Body of pancreas (tissue), 4 donors: ENCODE measurements around the gene CAPN10. TPM values are rescaled to one million over a fixed set of nuclear protein-coding genes. Genes with fewer than 3 reads are reported as not detected.
A peak's percentile ranks its signal among the peaks of the same experiment; 100 is the strongest.

Experiments used
- ATAC-seq: fragments of 150-250 bp; one replicate; pipeline ENCODE4 v1.9.1; 2016
- DNase-seq, 4 donors: peaks; one replicate each; pipeline ENCODE4 v3.0.0-alpha.2; 2019
- H3K27ac ChIP-seq, 4 donors: fragments of 200-600 bp; sonication (generic); 1 replicate in 3 of 4; 2 replicates in 1 of 4; pipeline versions ENCODE4 v1.5.1 to v1.6.1; 2016 to 2019; ENCODE audit warnings: mild to moderate bottlenecking in 1 of 4, mixed read lengths in 1 of 4, moderate library complexity in 1 of 4
- H3K27me3 ChIP-seq, 2 donors: fragments of 200-600 bp; sonication (generic); one replicate each; pipeline ENCODE4 v1.6.0; 2016; ENCODE audit warnings: mild to moderate bottlenecking in 1 of 2
- H3K36me3 ChIP-seq, 2 donors: fragments of 200-600 bp; sonication (generic); replicated peaks in 1 of 2; 2 replicates each; pipeline ENCODE4 v1.5.1; 2016; ENCODE audit warnings: low read depth in 2 of 2; ENCODE audit not compliant: insufficient read depth in 1 of 2
- H3K4me1 ChIP-seq: fragments of 200-600 bp; sonication (generic); one replicate; pipeline ENCODE4 v1.6.0; 2016
- H3K4me3 ChIP-seq, 2 donors: fragments of 200-600 bp; sonication (generic); 1 replicate in 1 of 2; 2 replicates in 1 of 2; pipeline ENCODE4 v1.5.1; 2016 to 2019
- H3K9me3 ChIP-seq, 3 donors: fragments of 200-600 bp; sonication (generic); 1 replicate in 2 of 3; 2 replicates in 1 of 3; pipeline ENCODE4 v1.5.1; 2016
- CTCF ChIP-seq, 7 experiments: fragments of 450-650 bp in 4 of 7; fragments of 200-600 bp in 3 of 7; sonication (generic) in 3 of 7; IDR thresholded peaks; one replicate each; pipeline ENCODE4 v1.5.1; 2016 to 2019; ENCODE audit warnings: antibody characterized with exemption in 7 of 7
- POLR2A ChIP-seq, 3 donors: fragments of 450-650 bp; IDR thresholded peaks; one replicate each; pipeline ENCODE4 v1.6.1; 2016; ENCODE audit warnings: antibody characterized with exemption in 3 of 3, mild to moderate bottlenecking in 2 of 3
- WGBS, 2 donors: methylation state at CpG; one replicate each; pipeline ENCODE4 v1.1.5; 2017; 5-methylcytosine and 5-hydroxymethylcytosine counted together
- intact Hi-C: fragments of 100-400 bp; cut with DNase I; formaldehyde crosslinking; loops from one replicate; pipeline ENCODE4 v1.15.1; 2023
- total RNA-seq, 2 donors: library from RNA; depleted of rRNA; stranded (reverse); fragments of >200 nt; gene quantifications; one replicate each; pipeline ENCODE4 v1.1.0, GENCODE V29; 2016

The CAPN10 gene
- total RNA-seq, 2 donors from 2014 or later, result 16.3 to 34.3 TPM

GRCh38 chr2:240596491-240596931 is 10.0 kb downstream of the CAPN10 start:
- Histone ChIP-seq H3K27ac (no peak overlapping the region), H3K4me1 (no peaks in the 10 kb centered on the region), H3K9me3 (no peaks in the 10 kb centered on the region), H3K36me3 (peaks cover 0 to 6% of the 10 kb centered on the region in 2 donors), H3K4me3 (no peak overlapping the region), H3K27me3 (no peaks in the 10 kb centered on the region)
- peak in 3 of 4 donors; percentile 7 to 68 (median 42) for DNase-seq
- intact Hi-C loops, result no loop called here
- WGBS, 2 donors, result 81 to 100% methylated on average over 3 to 23 of the region's 23 CpGs
- TF ChIP-seq POLR2A (IDR thresholded peaks at IDR 0.05) (no peak), CTCF (IDR thresholded peaks at IDR 0.05) (no peak)
- no peak for ATAC-seq

GRCh38 chr2:240597054-240597418 is 10.5 kb downstream of the CAPN10 start:
- no peaks in the 10 kb centered on the region for H3K9me3 ChIP-seq
- H3K27ac ChIP-seq, result no peak overlapping the region
- intact Hi-C loops, result no loop called here
- no peak overlapping the region for H3K4me3 ChIP-seq
- peaks cover 0 to 6% of the 10 kb centered on the region in 2 donors for H3K36me3 ChIP-seq
- DNase-seq, result no peak
- H3K4me1 ChIP-seq, result no peaks in the 10 kb centered on the region
- 91 to 94% methylated on average over 7 to 9 of the region's 10 CpGs for WGBS, 2 donors
- TF ChIP-seq POLR2A (IDR thresholded peaks at IDR 0.05) (no peak), CTCF (IDR thresholded peaks at IDR 0.05) (no peak)
- no peaks in the 10 kb centered on the region for H3K27me3 ChIP-seq
- ATAC-seq, result no peak

- ATAC-seq (no peak), DNase-seq (peak in 1 of 4 donors; percentile 7)
- 87 to 94% methylated on average over 11 to 22 of the region's 22 CpGs for WGBS, 2 donors
- Histone ChIP-seq H3K27ac (no peak overlapping the region), H3K9me3 (no peaks in the 10 kb centered on the region), H3K4me3 (no peak overlapping the region), H3K4me1 (no peaks in the 10 kb centered on the region), H3K36me3 (peaks cover 0 to 6% of the 10 kb centered on the region in 2 donors), H3K27me3 (no peaks in the 10 kb centered on the region)
- TF ChIP-seq POLR2A (IDR thresholded peaks at IDR 0.05) (no peak), CTCF (IDR thresholded peaks at IDR 0.05) (no peak)
- intact Hi-C loops, result no loop called here
These were observed 11.1 kb downstream of the CAPN10 start for GRCh38 chr2:240597419-240598181.

- Histone ChIP-seq H3K9me3 (no peaks in the 10 kb centered on the region), H3K4me1 (no peaks in the 10 kb centered on the region), H3K27me3 (no peaks in the 10 kb centered on the region), H3K27ac (no peak overlapping the region), H3K4me3 (no peak overlapping the region), H3K36me3 (peaks cover 0 to 6% of the 10 kb centered on the region in 2 donors)
- WGBS, 2 donors, result 97 to 99% methylated on average over 6 to 14 of the region's 17 CpGs
- ATAC-seq (no peak), DNase-seq (no peak)
- TF ChIP-seq CTCF (IDR thresholded peaks at IDR 0.05) (no peak), POLR2A (IDR thresholded peaks at IDR 0.05) (no peak)
- intact Hi-C loops, result no loop called here
These were observed 11.9 kb downstream of the CAPN10 start for GRCh38 chr2:240598311-240598911.
